GM12874 (cell line): ENCODE data around the gene KCNMB2.

Experiments used
- CTCF ChIP-seq: IDR thresholded peaks from 2 replicates; pipeline ENCODE4 v1.5.1; 2011; ENCODE audit warnings: low read depth, mild to moderate bottlenecking, control low read depth, low read length, moderate library complexity; ENCODE audit not compliant: insufficient read depth

KCNMB2 gene

GRCh38 chr3:178562143-178562946 lies 26.1 kb downstream of the KCNMB2 start:
- no peak for TF ChIP-seq CTCF

- TF ChIP-seq CTCF, result no peak
Observed at GRCh38 chr3:178562947-178563232, 26.7 kb downstream of the KCNMB2 start.

GRCh38 chr3:178567611-178568010 lies 31.4 kb downstream of the KCNMB2 start:
- TF ChIP-seq CTCF, result no peak

- TF ChIP-seq CTCF, result no peak
Observed at GRCh38 chr3:178568155-178568731, 32.0 kb downstream of the KCNMB2 start.

GRCh38 chr3:178568911-178569310 lies 32.7 kb downstream of the KCNMB2 start:
- TF ChIP-seq CTCF, result no peak

GRCh38 chr3:178569826-178570225 lies 33.6 kb downstream of the KCNMB2 start:
- TF ChIP-seq CTCF, result no peak

- no peak for TF ChIP-seq CTCF
Observed at GRCh38 chr3:178583963-178584575, 47.8 kb downstream of the KCNMB2 start.
